Right cardiac atrium (tissue), 5 donors: ENCODE data around the gene SYT17. TPM values are rescaled to one million over a fixed set of nuclear protein-coding genes. Genes with fewer than 3 reads are reported as not detected.

Source experiments
- ATAC-seq, 2 donors: fragments of 200-7000 bp; cut with Tn5 transposase; one replicate each; pipeline versions ENCODE4 v1.8.0 to v1.9.1; 2020; ENCODE audit warnings: moderate library complexity in 2 of 2, mild to moderate bottlenecking in 1 of 2
- DNase-seq, 3 donors: peaks; one replicate each; pipeline ENCODE4 v3.0.0-alpha.2; 2020
- H3K27ac ChIP-seq: one replicate; pipeline ENCODE4 v1.5.1; 2013; ENCODE audit warnings: mild to moderate bottlenecking, low read length, control low read depth, moderate library complexity
- H3K27me3 ChIP-seq: one replicate; pipeline ENCODE4 v1.6.1; 2013; ENCODE audit not compliant: control insufficient read depth, insufficient read depth
- H3K4me1 ChIP-seq: one replicate; pipeline ENCODE4 v1.6.1; 2013; ENCODE audit warnings: low read length; ENCODE audit not compliant: control insufficient read depth, insufficient read depth
- H3K4me3 ChIP-seq: one replicate; pipeline ENCODE4 v1.5.1; 2013; ENCODE audit warnings: low read length, control low read depth
- H3K9me3 ChIP-seq: one replicate; pipeline ENCODE4 v1.6.1; 2013; ENCODE audit warnings: low read length; ENCODE audit not compliant: control insufficient read depth
- WGBS: extraction: QIAGEN DNeasy Blood & Tissue Kit; methylation state at CpG from one replicate; pipeline ENCODE4 v1.1.7; 2013; 5-methylcytosine and 5-hydroxymethylcytosine counted together
- intact Hi-C, 4 donors: fragments of 100-400 bp; cut with DNase I; formaldehyde crosslinking; loops; one replicate each; pipeline versions ENCODE4 v1.11.0 to v1.14.0; 2022 to 2023
- polyA plus RNA-seq: library from polyadenylated mRNA; stranded (reverse); fragments of 200-250 nt; gene quantifications from one replicate; pipeline ENCODE4 v1.2.3, GENCODE V29; 2013
- total RNA-seq, 4 donors: library from RNA; stranded (reverse); fragmentation: NEBNext Ultra II Directional; extraction: Animal tissue kit (Norgen Biotek cat#: 25700); gene quantifications; one replicate each; pipeline ENCODE4 v1.2.1, GENCODE V29; 2021
- donor health status: healthy with polysubstance abuse.
- donor health status: DM: no; HTN: yes; CAD: no.
- donor health status: DM: no; HTN: no; CAD: no.
- donor health status: DM: no; HTN: yes; CAD: no; lungs with severe emphysema.
- donor health status: DM: yes; HTN: yes; CAD: no.

The SYT17 gene
- total and polyA plus RNA-seq, 5 donors = 0.68 to 1.3 (median 0.97) TPM

DNA sequence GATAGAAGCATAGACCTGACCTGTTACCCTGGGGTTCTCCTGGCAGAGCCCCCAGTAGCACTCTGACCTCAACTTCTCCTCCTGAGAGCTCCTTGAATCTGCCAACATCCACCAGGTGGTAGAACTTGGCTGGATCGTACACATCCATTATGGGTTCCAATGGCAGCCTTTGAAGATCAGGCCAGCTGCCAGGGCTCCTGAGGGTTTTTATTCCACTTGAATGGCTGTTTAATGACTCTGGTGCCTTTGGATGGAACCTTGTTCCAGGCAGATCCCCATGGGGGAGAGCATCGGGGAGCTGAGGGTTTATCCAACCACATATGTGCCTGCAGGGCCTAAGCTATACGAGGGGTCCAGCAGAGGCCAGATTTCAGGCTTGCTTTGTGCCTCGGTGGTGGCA is 70.4 kb downstream of the SYT17 start:
- H3K27me3 ChIP-seq = no peaks in the 10 kb centered on the region
- ATAC-seq = no peak
- DNase-seq = no peak
- intact Hi-C loops = no loop called here
- WGBS = 87% methylated on average over 4 of the region's 4 CpGs
- H3K4me1 ChIP-seq = no peaks in the 10 kb centered on the region
- no peak overlapping the region for H3K27ac ChIP-seq
- peaks cover 3% of the 10 kb centered on the region for H3K9me3 ChIP-seq
- H3K4me3 ChIP-seq = no peak overlapping the region

DNA sequence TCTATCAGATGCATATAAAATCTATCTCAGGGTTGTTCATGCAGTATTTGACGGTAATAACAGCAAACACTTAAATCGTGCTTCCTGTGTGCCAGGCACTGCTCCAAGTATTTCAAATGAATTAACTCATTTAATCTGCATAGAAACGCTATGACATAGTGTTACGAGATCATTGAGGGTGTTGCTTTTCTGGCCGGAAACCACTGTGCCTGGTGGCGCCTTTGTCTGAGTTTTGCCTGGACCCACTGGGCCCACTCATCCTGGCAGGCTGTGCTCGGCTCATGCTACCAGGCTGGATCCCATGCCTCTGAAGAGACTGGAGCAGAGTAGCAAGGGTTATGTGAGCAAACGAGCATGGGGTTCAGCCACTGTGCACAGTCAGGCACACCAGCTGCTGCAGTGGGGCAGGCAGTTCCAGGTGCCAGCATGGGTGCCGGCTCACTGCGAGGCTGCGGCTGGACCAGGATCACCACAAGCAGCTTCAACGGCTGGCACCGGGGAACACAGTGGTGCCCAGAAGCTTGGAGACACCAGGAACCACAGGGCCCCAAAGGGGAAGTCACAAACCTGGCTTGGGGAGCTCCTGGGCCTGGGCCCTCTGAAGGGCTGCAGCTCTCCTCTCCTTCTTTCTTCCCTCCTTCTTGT is 71.6 kb downstream of the SYT17 start:
- Histone ChIP-seq H3K9me3 (peaks cover 3% of the 10 kb centered on the region), H3K27me3 (no peaks in the 10 kb centered on the region), H3K4me1 (no peaks in the 10 kb centered on the region), H3K27ac (no peak overlapping the region), H3K4me3 (no peak overlapping the region)
- 90% methylated on average over 13 of the region's 13 CpGs for WGBS
- no peak for DNase-seq
- no peak for ATAC-seq
- intact Hi-C loops = no loop called here

DNA sequence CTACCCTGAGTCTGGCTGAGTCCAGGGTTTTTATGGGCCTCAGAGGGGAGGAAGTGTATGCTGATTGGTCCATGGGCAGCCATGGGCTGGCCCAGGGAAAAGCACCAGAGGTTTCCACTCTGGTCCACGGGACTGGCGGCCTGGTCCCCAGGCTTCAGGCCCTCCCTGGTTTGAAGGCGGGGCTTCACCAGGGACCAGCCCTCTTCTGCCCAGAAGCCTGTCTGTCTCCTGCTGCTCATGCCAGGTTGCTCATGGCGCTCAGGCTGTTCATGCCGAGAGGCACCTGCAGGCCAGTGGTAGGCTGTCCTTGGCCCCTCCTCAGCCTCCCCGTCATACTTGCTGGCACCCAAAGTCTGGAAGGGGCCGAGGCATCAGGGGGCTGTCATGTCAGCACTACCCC is 72.5 kb downstream of the SYT17 start:
- Histone ChIP-seq H3K4me1 (no peaks in the 10 kb centered on the region), H3K4me3 (no peak overlapping the region), H3K27ac (no peak overlapping the region), H3K27me3 (no peaks in the 10 kb centered on the region), H3K9me3 (no peaks in the 10 kb centered on the region)
- DNase-seq = no peak
- 95% methylated on average over 7 of the region's 7 CpGs for WGBS
- intact Hi-C loops = no loop called here
- ATAC-seq = no peak

DNA sequence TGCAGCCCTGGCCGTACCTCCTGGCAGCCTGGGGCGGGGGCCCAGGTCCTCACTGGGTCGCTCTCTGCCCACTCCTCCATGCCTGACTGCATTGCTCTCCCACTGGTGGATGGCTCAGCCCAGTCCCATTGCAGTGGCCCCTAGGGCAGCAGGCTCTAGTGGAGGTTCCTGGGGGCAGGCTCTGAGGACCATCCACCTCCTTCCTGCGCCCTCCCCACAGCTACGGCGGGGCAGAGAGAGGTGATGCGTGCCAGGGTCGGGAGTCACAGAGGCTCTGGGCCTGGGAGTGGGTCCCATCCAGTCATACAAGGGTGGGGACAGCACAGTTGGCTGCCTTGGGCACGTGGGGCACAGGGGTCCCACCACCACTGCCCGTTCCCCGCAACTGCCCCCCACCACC is 73.5 kb downstream of the SYT17 start:
- Histone ChIP-seq H3K27ac (no peak overlapping the region), H3K27me3 (no peaks in the 10 kb centered on the region), H3K4me3 (no peak overlapping the region), H3K4me1 (no peaks in the 10 kb centered on the region), H3K9me3 (no peaks in the 10 kb centered on the region)
- intact Hi-C loops = no loop called here
- peak in 1 of 2 donors; percentile 27 for ATAC-seq
- WGBS = 92% methylated on average over 11 of the region's 11 CpGs
- DNase-seq = no peak

DNA sequence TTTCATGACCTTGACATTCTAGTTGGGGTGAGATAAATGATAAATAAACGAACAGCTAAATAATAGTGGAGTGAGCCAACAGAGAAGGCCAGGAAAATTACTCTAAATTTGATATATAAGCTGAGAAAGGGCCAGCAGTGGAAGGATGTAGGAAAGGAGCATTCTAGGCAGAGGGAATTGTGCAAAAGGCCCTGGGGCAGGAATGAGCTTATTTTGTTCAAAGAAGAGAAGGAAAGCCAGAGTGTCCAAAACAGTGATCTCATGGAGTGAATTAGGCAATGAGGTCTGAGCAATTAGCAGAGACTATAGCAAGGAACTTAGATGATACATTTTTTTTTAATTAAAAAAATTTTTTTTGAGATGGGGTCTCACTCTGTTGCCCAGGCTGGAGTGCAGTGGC is 74.1 kb downstream of the SYT17 start:
- H3K27ac ChIP-seq = no peak overlapping the region
- no peak overlapping the region for H3K4me3 ChIP-seq
- ATAC-seq (no peak), DNase-seq (no peak)
- H3K27me3 ChIP-seq = no peaks in the 10 kb centered on the region
- no peaks in the 10 kb centered on the region for H3K4me1 ChIP-seq
- WGBS = 25% methylated on average over 1 of the region's 1 CpG
- H3K9me3 ChIP-seq = no peaks in the 10 kb centered on the region
- intact Hi-C loops = no loop called here

DNA sequence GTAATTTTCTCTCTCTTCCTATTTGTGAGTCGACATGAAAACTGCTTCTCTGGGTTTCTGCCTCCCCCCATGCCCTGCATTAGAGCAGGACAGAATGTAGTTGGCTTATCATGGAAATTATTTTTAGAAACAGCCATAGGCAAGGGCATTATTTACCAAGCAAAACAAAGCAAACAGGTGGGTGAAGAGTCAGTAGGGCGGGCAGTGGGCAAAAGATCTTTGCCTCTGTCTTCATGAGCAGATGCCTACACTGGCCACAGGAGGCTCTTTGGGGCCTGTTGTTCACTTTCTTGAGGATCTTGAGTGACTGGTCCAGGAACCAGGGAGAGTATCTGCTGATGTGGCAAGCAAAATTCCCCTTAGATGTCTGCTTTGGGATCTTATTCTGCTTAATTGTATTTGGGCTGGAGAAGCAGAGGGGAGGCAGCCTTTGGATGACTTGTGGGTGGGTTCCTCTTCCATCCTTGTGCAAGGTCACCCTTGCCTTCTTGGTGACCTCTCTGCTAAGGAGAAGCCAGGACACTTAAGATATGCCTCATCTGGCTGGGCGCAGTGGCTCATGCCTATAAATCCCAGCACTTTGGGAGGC is 75.0 kb downstream of the SYT17 start:
- DNase-seq (no peak), ATAC-seq (no peak)
- H3K4me1 ChIP-seq = no peaks in the 10 kb centered on the region
- no peak overlapping the region for H3K4me3 ChIP-seq
- no peaks in the 10 kb centered on the region for H3K27me3 ChIP-seq
- WGBS = 83% methylated on average over 3 of the region's 3 CpGs
- no peak overlapping the region for H3K27ac ChIP-seq
- intact Hi-C loops = no loop called here
- no peaks in the 10 kb centered on the region for H3K9me3 ChIP-seq

DNA sequence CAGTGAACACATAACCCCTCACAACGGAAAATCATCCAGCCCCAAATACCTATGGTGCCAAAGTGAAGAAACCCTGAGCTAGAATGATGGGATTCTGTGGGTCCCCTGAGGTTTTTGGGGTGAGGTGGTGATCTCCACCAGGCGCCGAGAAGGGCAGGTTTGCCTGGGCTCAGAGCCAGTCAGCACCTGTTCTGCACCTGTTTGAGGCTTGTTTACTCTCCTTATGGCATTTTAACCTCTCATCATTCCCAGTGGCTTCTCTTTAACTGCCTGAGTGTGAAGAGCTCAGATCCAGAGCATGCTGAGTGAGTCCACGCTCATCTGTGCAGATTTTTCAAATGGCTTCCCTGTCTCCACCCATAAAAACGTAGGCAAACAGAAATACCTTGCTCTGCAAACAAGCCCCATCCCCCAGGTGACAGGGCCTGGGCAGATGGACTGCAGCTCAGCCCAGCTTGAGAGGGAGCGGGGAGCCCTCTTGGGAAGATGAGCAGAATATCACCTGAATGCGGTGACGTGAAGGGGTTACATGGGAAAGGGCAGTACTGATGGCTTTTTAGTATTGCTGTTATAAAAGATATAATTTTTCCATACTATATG is 77.4 kb downstream of the SYT17 start:
- Histone ChIP-seq H3K9me3 (no peaks in the 10 kb centered on the region), H3K27ac (no peak overlapping the region), H3K4me3 (no peak overlapping the region), H3K4me1 (no peaks in the 10 kb centered on the region), H3K27me3 (no peaks in the 10 kb centered on the region)
- intact Hi-C loops = no loop called here
- ATAC-seq (no peak), DNase-seq (no peak)
- 88% methylated on average over 8 of the region's 8 CpGs for WGBS

DNA sequence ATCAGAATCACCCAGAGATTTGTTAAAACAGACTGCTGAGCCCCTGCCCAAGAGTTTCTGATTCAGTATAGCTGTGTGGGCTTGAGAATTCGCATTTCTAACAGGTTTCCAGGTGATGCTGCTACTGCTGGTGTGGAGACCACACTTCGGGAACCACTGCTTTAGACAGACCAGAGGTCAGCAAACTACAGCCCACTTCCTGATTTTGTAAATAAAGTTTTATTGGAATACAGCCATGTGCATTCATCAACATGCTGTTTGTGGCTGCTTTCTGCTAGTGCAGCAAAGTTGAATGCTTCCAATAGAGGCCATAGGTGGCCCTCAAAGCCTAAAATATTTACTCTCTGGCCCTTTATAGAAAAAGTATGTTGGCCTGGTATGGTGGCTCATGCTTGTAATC is 84.9 kb downstream of the SYT17 start:
- DNase-seq = no peak
- Histone ChIP-seq H3K4me3 (no peak overlapping the region), H3K27me3 (no peaks in the 10 kb centered on the region), H3K27ac (no peak overlapping the region), H3K4me1 (no peaks in the 10 kb centered on the region), H3K9me3 (no peaks in the 10 kb centered on the region)
- no peak for ATAC-seq
- 83% methylated on average over 2 of the region's 2 CpGs for WGBS
- intact Hi-C loops = no loop called here

DNA sequence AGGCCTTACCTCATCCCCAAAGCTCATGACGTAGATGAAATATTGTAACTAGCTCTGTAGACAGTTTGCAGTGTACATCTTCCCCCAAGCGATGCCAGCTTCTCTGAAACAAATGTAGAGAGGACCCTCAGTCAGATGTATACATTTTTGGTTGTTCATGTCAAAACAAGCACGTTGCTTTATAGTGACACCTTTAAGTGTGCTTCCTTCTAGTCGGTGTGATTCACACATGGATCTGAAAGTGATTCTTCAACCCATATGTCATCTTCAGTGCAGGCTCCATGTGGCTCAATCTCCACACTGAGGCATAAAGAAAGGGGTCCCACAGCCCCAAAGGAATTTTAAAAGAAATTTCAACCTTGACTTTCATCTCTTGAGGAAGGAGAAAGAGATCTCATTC is 86.6 kb downstream of the SYT17 start:
- no peak overlapping the region for H3K27ac ChIP-seq

DNA sequence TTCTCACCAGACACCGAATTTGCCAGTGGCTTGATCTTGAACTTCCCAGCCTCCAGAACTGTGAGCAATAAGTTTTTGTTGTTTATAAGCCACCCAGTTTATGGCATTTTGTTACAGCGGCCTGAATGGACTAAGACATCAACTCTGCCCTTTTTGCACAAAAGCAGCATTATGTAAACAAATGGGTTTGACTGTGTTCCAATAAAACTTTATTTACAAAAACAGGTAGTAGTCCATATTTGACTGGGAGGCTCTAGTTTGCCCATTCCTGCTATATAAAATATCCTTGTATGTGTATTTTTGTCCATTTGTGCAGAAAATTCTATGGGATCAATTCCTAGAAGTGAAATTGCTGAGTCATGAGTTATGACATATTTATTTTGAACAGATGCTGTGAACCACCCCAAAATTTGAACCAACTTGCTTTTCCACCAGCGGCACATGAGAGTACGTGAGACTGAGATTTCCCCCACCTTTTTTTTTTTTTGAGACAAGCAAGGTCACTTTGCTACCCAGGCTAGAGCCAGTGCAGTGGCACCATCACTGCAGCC is 96.2 kb downstream of the SYT17 start:
- Histone ChIP-seq H3K27me3 (no peaks in the 10 kb centered on the region), H3K4me1 (no peaks in the 10 kb centered on the region), H3K27ac (no peak overlapping the region), H3K4me3 (no peak overlapping the region), H3K9me3 (peaks cover 3% of the 10 kb centered on the region)
- intact Hi-C loops = no loop called here
- WGBS = 93% methylated on average over 4 of the region's 4 CpGs
- DNase-seq (no peak), ATAC-seq (no peak)

More for the DNA sequence above, 86.6 kb downstream of the SYT17 start:
- no peak overlapping the region for H3K4me3 ChIP-seq
- no peaks in the 10 kb centered on the region for H3K9me3 ChIP-seq
- intact Hi-C loops = no loop called here
- no peak for ATAC-seq
- DNase-seq = no peak
- H3K4me1 ChIP-seq = no peaks in the 10 kb centered on the region
- H3K27me3 ChIP-seq = no peaks in the 10 kb centered on the region
- 80% methylated on average over 4 of the region's 4 CpGs for WGBS

DNA sequence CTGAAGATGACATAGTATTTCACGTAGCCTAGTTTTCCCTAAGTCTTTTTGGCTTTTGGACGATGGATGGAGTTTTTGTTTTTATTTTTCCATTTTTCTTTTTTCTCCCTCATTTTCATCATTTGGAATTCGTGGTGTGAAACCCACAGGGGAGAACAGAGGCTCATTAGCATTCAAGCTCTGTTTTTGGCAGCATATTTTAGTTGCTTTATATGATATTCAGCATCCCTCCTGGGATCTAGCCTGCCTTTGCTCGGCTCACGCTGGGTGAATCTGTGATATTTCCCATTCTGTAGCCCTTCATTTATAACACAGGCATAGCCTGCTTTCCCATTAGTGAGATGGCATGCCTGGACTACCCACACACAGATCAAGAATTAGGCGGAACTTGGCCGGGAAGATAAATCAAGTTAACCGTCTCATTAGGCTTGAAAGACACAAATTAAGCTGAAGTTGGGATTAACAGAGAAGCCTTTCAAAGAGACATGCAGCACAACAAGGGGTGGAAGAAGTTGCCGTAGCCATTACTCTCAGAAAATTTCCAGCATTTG is 97.4 kb downstream of the SYT17 start:
- Histone ChIP-seq H3K27ac (no peak overlapping the region), H3K4me1 (no peaks in the 10 kb centered on the region), H3K4me3 (no peak overlapping the region), H3K9me3 (peaks cover 3% of the 10 kb centered on the region), H3K27me3 (no peaks in the 10 kb centered on the region)
- intact Hi-C loops = no loop called here
- DNase-seq (no peak), ATAC-seq (no peak)
- 78% methylated on average over 9 of the region's 9 CpGs for WGBS
